SK-N-SH (cell line): ENCODE results near the gene CA10. TPM values are rescaled to one million over a fixed set of nuclear protein-coding genes. Genes with fewer than 3 reads are reported as not detected.

Experiments used
- CTCF ChIA-PET: fragments of 300-600, 350-600 bp; formaldehyde crosslinking; extraction: SDS; loops from one replicate; lab custom pipeline; 2021; lab: Yijun Ruan, JAX
- POLR2A ChIA-PET: fragments of 350-600 bp; sonication (Branson Sonifier 250); formaldehyde crosslinking; extraction: SDS; loops from one replicate; lab custom pipeline; 2020; ENCODE audit warnings: antibody characterized with exemption, inconsistent platforms; lab: Yijun Ruan, JAX
- DNase-seq: peaks from one replicate; pipeline ENCODE4 v3.0.0; 2012
- H2AFZ ChIP-seq: fragments of 200-600 bp; sonication (generic); 2 replicates; pipeline ENCODE4 v1.8.1; 2016; ENCODE audit warnings: antibody characterized with exemption, mild to moderate bottlenecking, low read depth
- H3F3A ChIP-seq: fragments of 200-600 bp; sonication (generic); replicated peaks from 2 replicates; pipeline ENCODE3; 2016; ENCODE audit warnings: antibody characterized with exemption, mild to moderate bottlenecking; ENCODE audit not compliant: insufficient read depth
- H3K27ac ChIP-seq, 2 experiments: fragments of 200-500 bp in 1 of 2; fragments of 200-600 bp in 1 of 2; sonication (Bioruptor generic) in 1 of 2; sonication (generic), shearing (Covaris generic) in 1 of 2; 2 replicates each; pipeline versions ENCODE4 v1.5.1 to v1.6.1; 2014 to 2016; ENCODE audit warnings: low read depth in 2 of 2, inconsistent platforms in 1 of 2, low read length in 1 of 2, mild to moderate bottlenecking in 1 of 2, mixed read lengths in 1 of 2
- H3K27me3 ChIP-seq: fragments of 200-600 bp; sonication (generic), shearing (Covaris generic); 2 replicates; pipeline ENCODE4 v1.6.1; 2016; ENCODE audit warnings: mixed run types; ENCODE audit not compliant: insufficient read depth
- H3K36me3 ChIP-seq, 2 experiments: fragments of 200-500 bp in 1 of 2; fragments of 200-600 bp in 1 of 2; sonication (Bioruptor generic) in 1 of 2; sonication (generic) in 1 of 2; replicated peaks in 1 of 2; 2 replicates each; pipeline versions ENCODE3 to v1.5.1; 2014 to 2016; ENCODE audit warnings: low read length in 1 of 2, mild to moderate bottlenecking in 1 of 2; ENCODE audit not compliant: insufficient read depth in 2 of 2, control insufficient read depth in 1 of 2
- H3K4me1 ChIP-seq, 2 experiments: fragments of 200-500 bp in 1 of 2; fragments of 200-600 bp in 1 of 2; sonication (Bioruptor generic) in 1 of 2; sonication (generic), shearing (Covaris generic) in 1 of 2; 2 replicates each; pipeline versions ENCODE4 v1.5.1 to v1.6.1; 2014 to 2016; ENCODE audit warnings: low read depth in 1 of 2, low read length in 1 of 2, mixed run types in 1 of 2; ENCODE audit not compliant: insufficient read depth in 2 of 2, control insufficient read depth in 1 of 2
- H3K4me2 ChIP-seq: fragments of 200-600 bp; sonication (generic), shearing (Covaris generic); 2 replicates; pipeline ENCODE4 v1.6.1; 2017; ENCODE audit warnings: mixed run types
- H3K4me3 ChIP-seq, 2 experiments: fragments of 200-500 bp in 1 of 2; fragments of 200-600 bp in 1 of 2; sonication (Bioruptor generic) in 1 of 2; sonication (generic), shearing (Covaris generic) in 1 of 2; 2 replicates each; pipeline versions ENCODE4 v1.5.1 to v1.8.1; 2014 to 2016; ENCODE audit warnings: low read depth in 2 of 2, inconsistent platforms in 1 of 2, low read length in 1 of 2, mild to moderate bottlenecking in 1 of 2, mixed read lengths in 1 of 2, moderate library complexity in 1 of 2
- H3K79me2 ChIP-seq: fragments of 200-600 bp; sonication (generic); 2 replicates; pipeline ENCODE4 v1.8.1; 2017; ENCODE audit warnings: mild to moderate bottlenecking; ENCODE audit not compliant: insufficient read depth
- H3K9ac ChIP-seq: fragments of 200-600 bp; sonication (generic); 2 replicates; pipeline ENCODE4 v1.6.1; 2017; ENCODE audit warnings: mixed run types
- H3K9me2 ChIP-seq: fragments of 200-600 bp; sonication (generic); 2 replicates; pipeline ENCODE4 v1.6.1; 2017; ENCODE audit warnings: mixed run types
- H3K9me3 ChIP-seq: fragments of 200-600 bp; sonication (generic); 2 replicates; pipeline ENCODE4 v1.6.1; 2017; ENCODE audit warnings: mixed run types, mild to moderate bottlenecking, moderate library complexity
- H4K20me1 ChIP-seq: fragments of 200-600 bp; sonication (generic); 2 replicates; pipeline ENCODE4 v1.6.1; 2017; ENCODE audit warnings: mild to moderate bottlenecking, mixed run types; ENCODE audit not compliant: insufficient read depth
- NFIC ChIP-seq: IDR thresholded peaks from 2 replicates; pipeline ENCODE4 v1.4.0; 2012; ENCODE audit warnings: borderline replicate concordance
- NRF1 ChIP-seq: IDR thresholded peaks from 2 replicates; pipeline ENCODE4 v1.6.1; 2012; ENCODE audit warnings: low read depth, mild to moderate bottlenecking, low read length
- RXRA ChIP-seq: IDR thresholded peaks from 2 replicates; pipeline ENCODE4 v1.4.0; 2012; ENCODE audit warnings: low read depth, mild to moderate bottlenecking, borderline replicate concordance
- TCF12 ChIP-seq: IDR thresholded peaks from 2 replicates; pipeline ENCODE4 v1.4.0; 2012
- TEAD4 ChIP-seq: IDR thresholded peaks from 2 replicates; pipeline ENCODE4 v1.4.0; 2012; ENCODE audit warnings: mild to moderate bottlenecking, borderline replicate concordance; ENCODE audit not compliant: insufficient read depth
- YY1 ChIP-seq: IDR thresholded peaks from 2 replicates; pipeline ENCODE4 v1.4.0; 2012; ENCODE audit warnings: low read depth, mild to moderate bottlenecking
- WGBS: methylation state at CpG from one replicate; pipeline ENCODE4 v1.1.6; 2017; ENCODE audit warnings: low lambda C conversion rate; 5-methylcytosine and 5-hydroxymethylcytosine counted together
- polyA plus RNA-seq, 3 experiments: library from polyadenylated mRNA; depleted of rRNA; stranded (reverse); fragments of >200 nt; gene quantifications; 2 replicates each; pipeline ENCODE4 v1.2.3, GENCODE V29; 2012
- TF ChIP-seq, protein P1 (sequence below): IDR thresholded peaks from 2 replicates; pipeline ENCODE4 v1.6.1; 2012; ENCODE audit warnings: mild to moderate bottlenecking, low read depth, low read length, moderate library complexity

Gene CA10
- polyA plus RNA-seq, 1 of the 3 experiments (the other 2 are of a cell fraction), result not detected

DNA sequence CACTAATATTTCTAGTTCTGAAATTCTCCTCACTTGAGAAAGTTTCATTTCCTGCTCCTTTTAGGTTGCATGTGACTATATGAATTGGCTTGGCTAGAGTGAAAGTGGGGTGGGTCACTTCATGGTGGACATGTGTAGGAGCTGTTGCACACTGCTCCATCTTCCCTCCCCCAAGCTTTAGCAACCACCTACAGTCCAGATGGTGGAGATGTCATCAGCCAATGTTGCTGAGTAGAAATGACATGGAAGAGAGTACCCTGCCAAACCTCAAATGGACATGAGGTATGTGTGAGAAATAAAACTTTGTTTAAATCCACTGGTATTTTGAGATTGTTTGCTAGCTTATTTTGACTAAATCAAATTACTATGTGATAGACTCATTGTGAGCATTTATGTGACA, 281.5 kb downstream of the CA10 start (continued):
- TF ChIP-seq TCF12 (no peak), RXRA (no peak)

DNA sequence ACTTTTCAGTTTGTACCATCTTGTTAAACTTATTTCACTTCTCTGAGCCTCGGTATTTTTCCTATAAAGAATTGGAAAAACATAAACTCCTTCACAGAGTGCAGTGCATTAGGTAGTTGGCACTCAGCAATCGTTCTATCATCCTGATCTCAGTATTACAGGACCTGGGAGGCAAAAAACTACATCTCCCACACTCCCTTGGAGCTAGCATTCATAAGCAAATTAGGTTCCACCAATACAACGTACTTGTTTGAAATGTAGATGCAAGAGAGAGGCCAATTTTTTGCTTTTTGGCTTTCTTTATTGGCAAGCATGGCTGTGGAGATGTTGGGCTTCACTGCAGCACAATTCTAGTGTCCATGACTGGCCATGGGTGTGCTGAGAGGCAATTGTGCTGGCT, 285.2 kb downstream of the CA10 start:
- Histone ChIP-seq H3K79me2 (no peaks in the 10 kb centered on the region), H3K9me2 (no peaks in the 10 kb centered on the region), H4K20me1 (no peaks in the 10 kb centered on the region), H3K27me3 (no peaks in the 10 kb centered on the region), H3K36me3 (no peaks in the 10 kb centered on the region), H2AFZ (no peak overlapping the region), H3K4me1 (no peaks in the 10 kb centered on the region), H3K27ac (no peak overlapping the region), H3K9me3 (no peaks in the 10 kb centered on the region), H3K9ac (no peak overlapping the region), H3F3A (no peaks in the 10 kb centered on the region), H3K4me2 (no peak overlapping the region), H3K4me3 (no peak overlapping the region)
- WGBS, result 4% methylated on average over 3 of the region's 3 CpGs
- ChIA-PET CTCF (interaction anchor here (1.3 to 2.3 kb wide), 2 partner anchors 12 to 81 kb away, joined by 3 to 9 read pairs; no protein-coding TSS in a partner anchor), POLR2A (no interaction called here)
- no peak for DNase-seq
- TF ChIP-seq TEAD4, result no peak
- TF ChIP-seq NFIC, result no peak

DNA sequence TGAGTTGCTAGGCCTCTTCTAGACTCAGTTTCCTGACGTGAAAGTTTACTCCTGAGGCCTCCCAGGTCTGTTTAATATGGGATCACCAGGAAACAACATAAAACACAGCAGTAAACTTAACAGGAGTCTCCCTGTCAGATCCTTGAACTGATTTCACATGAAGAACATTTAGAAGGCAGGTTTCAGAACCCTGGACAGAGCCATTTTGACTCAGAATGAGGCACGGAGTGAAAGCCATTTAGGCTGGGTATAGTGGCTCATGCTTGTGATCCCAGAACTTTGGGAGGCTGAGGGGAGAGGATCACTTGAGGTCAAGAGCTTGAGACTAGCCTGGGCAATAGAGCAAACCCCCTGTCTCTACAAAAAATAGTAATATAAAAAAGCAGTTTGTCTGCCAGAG, 289.1 kb downstream of the CA10 start:
- 9% methylated on average over 2 of the region's 2 CpGs for WGBS

More for the DNA sequence above, 289.1 kb downstream of the CA10 start:
- Histone ChIP-seq H4K20me1 (no peaks in the 10 kb centered on the region), H3K36me3 (no peaks in the 10 kb centered on the region), H3K9me2 (no peaks in the 10 kb centered on the region), H3K27me3 (no peaks in the 10 kb centered on the region), H3K79me2 (no peaks in the 10 kb centered on the region), H3K4me3 (no peak overlapping the region), H3K9ac (no peak overlapping the region), H2AFZ (no peak overlapping the region), H3K27ac (no peak overlapping the region), H3K9me3 (no peaks in the 10 kb centered on the region), H3K4me2 (no peak overlapping the region), H3K4me1 (no peaks in the 10 kb centered on the region), H3F3A (no peaks in the 10 kb centered on the region)
- TF ChIP-seq, protein P1, sequence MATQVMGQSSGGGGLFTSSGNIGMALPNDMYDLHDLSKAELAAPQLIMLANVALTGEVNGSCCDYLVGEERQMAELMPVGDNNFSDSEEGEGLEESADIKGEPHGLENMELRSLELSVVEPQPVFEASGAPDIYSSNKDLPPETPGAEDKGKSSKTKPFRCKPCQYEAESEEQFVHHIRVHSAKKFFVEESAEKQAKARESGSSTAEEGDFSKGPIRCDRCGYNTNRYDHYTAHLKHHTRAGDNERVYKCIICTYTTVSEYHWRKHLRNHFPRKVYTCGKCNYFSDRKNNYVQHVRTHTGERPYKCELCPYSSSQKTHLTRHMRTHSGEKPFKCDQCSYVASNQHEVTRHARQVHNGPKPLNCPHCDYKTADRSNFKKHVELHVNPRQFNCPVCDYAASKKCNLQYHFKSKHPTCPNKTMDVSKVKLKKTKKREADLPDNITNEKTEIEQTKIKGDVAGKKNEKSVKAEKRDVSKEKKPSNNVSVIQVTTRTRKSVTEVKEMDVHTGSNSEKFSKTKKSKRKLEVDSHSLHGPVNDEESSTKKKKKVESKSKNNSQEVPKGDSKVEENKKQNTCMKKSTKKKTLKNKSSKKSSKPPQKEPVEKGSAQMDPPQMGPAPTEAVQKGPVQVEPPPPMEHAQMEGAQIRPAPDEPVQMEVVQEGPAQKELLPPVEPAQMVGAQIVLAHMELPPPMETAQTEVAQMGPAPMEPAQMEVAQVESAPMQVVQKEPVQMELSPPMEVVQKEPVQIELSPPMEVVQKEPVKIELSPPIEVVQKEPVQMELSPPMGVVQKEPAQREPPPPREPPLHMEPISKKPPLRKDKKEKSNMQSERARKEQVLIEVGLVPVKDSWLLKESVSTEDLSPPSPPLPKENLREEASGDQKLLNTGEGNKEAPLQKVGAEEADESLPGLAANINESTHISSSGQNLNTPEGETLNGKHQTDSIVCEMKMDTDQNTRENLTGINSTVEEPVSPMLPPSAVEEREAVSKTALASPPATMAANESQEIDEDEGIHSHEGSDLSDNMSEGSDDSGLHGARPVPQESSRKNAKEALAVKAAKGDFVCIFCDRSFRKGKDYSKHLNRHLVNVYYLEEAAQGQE, result peak; percentile 92
- TF ChIP-seq NRF1 (no peak), YY1 (no peak)
- CTCF ChIA-PET, result interaction anchor here (1.2 to 2.9 kb wide), 3 partner anchors 8 to 104 kb away, joined by 3 to 14 read pairs (median 3); no protein-coding TSS in a partner anchor
- no peak for DNase-seq
- POLR2A ChIA-PET, result no interaction called here
